ENCODE results near the gene PMF1. TPM values are rescaled to one million over a fixed set of nuclear protein-coding genes. Genes with fewer than 3 reads are reported as not detected.

Gene PMF1
- total and polyA plus RNA-seq, 2 of the 13 experiments (the other 11 are each of a cell fraction or from before 2014, with no cell fraction given), result 72.5 to 89.0 TPM

DNA sequence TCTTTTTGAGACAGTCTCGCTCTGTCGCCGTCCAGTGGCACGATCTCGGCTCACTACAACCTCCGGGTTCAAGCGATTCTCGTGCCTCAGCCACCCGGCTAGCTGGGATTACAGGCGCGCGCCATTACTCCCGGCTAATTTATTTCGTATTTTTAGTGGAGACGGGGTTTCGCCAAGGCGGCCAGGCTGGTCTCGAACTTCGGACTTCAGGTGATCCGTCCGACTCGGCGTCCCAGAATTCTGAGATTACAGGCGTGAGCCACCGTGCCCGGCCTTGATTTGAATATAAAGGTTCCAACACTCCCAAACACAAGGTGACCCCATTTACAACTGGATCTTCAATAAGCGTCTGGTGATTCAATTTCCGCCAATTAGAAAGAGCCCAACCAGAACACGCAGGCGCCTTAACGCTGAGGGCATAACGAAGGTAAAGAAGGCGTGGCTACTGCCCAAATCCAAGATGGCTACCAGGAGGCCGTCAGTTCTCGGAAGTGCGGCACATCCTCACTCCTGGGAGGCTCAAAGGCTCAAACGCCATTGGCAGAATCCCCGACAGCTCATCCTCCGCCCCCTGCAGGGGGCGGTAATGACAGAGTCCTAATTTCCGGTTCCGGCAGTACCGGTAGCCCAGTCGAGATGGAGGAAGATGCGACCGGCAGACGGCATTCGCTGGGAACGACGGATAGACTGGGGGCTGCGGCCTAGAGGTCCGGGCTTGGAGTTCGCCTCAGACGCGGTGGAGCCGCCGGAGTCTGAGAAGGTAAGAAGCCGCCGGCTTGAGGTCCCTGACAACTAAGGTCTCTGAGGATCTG, 19.1 kb upstream of the PMF1 start, which contains the start of gene SLC25A44 (continued):
- TF ChIP-seq ARID4A (CRISPR knock-in tag; IDR thresholded peaks at IDR 0.05; ENCODE audit: borderline replicate concordance) (peak; percentile 83; the same call in 1 of the 2 replicates), ATF7-NPFF (CRISPR knock-in tag; IDR thresholded peaks at IDR 0.05; ENCODE audit: low read depth) (0 out of 2 replicates have a peak, but pooled peaks have one; percentile 33), HNF4G (IDR thresholded peaks at IDR 0.05; ENCODE audit: borderline replicate concordance, low read depth, low read length) (0 out of 2 replicates have a peak, but pooled peaks have one; percentile 12), HNF4G (CRISPR knock-in tag; IDR thresholded peaks at IDR 0.05; ENCODE audit: borderline replicate concordance, low read depth) (no peak), HINFP (CRISPR knock-in tag; IDR thresholded peaks at IDR 0.05; ENCODE audit: low read depth) (no peak), HOXA5 (CRISPR knock-in tag; IDR thresholded peaks at IDR 0.05) (no peak; the same call in 1 of the 2 replicates), ZNF350 (CRISPR knock-in tag; IDR thresholded peaks at IDR 0.05; ENCODE audit: borderline replicate concordance, low read depth) (peak; percentile 70; the same call in 1 of the 2 replicates), MAFF (IDR thresholded peaks at IDR 0.05; ENCODE audit: low read depth, low read length) (no peak), PHF8 (CRISPR knock-in tag; IDR thresholded peaks at IDR 0.05) (peak; percentile 66), ZBTB20 (CRISPR knock-in tag; IDR thresholded peaks at IDR 0.05; ENCODE audit: borderline replicate concordance, low read depth) (no peak), SP1 (IDR thresholded peaks at IDR 0.05) (no peak), SP1 (CRISPR knock-in tag; IDR thresholded peaks at IDR 0.05) (peak; percentile 98), PHF20 (CRISPR knock-in tag; IDR thresholded peaks at IDR 0.05) (peak; percentile 86), POLR2A (IDR thresholded peaks at IDR 0.05; ENCODE audit: insufficient read depth in 1 of 2, low read depth in 2 of 2, low read length in 2 of 2) (peak; percentile 64 to 68), HNRNPLL (IDR thresholded peaks at IDR 0.05; ENCODE audit: low read depth, low read length, poor library complexity, severe bottlenecking) (peak; percentile 23), ZNF180 (CRISPR knock-in tag; IDR thresholded peaks at IDR 0.05; ENCODE audit: borderline replicate concordance, low read depth) (no peak), ZNF589 (CRISPR knock-in tag; conservative IDR thresholded peaks at IDR 0.05) (no peak)
- TF ChIP-seq, protein P1, sequence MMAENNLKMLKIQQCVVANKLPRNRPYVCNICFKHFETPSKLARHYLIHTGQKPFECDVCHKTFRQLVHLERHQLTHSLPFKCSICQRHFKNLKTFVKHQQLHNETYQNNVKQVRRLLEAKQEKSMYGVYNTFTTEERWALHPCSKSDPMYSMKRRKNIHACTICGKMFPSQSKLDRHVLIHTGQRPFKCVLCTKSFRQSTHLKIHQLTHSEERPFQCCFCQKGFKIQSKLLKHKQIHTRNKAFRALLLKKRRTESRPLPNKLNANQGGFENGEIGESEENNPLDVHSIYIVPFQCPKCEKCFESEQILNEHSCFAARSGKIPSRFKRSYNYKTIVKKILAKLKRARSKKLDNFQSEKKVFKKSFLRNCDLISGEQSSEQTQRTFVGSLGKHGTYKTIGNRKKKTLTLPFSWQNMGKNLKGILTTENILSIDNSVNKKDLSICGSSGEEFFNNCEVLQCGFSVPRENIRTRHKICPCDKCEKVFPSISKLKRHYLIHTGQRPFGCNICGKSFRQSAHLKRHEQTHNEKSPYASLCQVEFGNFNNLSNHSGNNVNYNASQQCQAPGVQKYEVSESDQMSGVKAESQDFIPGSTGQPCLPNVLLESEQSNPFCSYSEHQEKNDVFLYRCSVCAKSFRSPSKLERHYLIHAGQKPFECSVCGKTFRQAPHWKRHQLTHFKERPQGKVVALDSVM (CRISPR knock-in tag; IDR thresholded peaks at IDR 0.05), result peak; percentile 89
- TF ChIP-seq, protein P2, sequence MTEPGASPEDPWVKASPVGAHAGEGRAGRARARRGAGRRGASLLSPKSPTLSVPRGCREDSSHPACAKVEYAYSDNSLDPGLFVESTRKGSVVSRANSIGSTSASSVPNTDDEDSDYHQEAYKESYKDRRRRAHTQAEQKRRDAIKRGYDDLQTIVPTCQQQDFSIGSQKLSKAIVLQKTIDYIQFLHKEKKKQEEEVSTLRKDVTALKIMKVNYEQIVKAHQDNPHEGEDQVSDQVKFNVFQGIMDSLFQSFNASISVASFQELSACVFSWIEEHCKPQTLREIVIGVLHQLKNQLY (CRISPR knock-in tag; IDR thresholded peaks at IDR 0.05), result peak; percentile 39; the same call in 1 of the 2 replicates

All from HepG2 (cell line).